ENCODE data around the gene LY9. TPM values are rescaled to one million over a fixed set of nuclear protein-coding genes. Genes with fewer than 3 reads are reported as not detected.

Gene LY9
- polyA plus RNA-seq, 1 donor: 0.34 TPM

- DNase-seq (ENCODE audit: low read depth): no peak
Measured at GRCh38 chr1:160836981-160837557, 41.1 kb downstream of the LY9 start.

GRCh38 chr1:160837558-160838205 lies 41.7 kb downstream of the LY9 start:
- DNase-seq (ENCODE audit: low read depth): no peak

GRCh38 chr1:160838888-160839287 lies 42.9 kb downstream of the LY9 start:
- no peak for DNase-seq (ENCODE audit: low read depth)

DNA sequence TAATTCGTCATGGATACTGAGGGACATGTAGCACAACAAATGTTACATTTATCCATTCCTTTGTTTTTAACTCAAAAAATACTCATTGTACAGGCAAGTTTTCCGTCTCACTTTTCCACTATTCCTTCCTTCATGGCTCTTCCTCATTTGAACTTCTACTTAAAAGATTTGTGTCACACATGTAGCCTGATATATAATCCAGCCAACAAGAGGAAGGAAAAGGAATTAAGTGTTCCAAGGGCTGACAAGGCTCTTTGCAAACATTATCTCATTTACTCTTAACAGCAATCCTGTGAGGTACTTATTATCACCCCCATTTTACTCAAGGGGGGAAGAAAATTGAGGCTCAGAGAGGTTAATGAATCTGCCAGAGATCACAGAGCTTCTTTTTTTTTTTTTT lies 43.8 kb downstream of the LY9 start:
- DNase-seq (ENCODE audit: low read depth): no peak

- no peak for DNase-seq (ENCODE audit: low read depth)
Measured at GRCh38 chr1:160841079-160841478, 45.1 kb downstream of the LY9 start.

DNA sequence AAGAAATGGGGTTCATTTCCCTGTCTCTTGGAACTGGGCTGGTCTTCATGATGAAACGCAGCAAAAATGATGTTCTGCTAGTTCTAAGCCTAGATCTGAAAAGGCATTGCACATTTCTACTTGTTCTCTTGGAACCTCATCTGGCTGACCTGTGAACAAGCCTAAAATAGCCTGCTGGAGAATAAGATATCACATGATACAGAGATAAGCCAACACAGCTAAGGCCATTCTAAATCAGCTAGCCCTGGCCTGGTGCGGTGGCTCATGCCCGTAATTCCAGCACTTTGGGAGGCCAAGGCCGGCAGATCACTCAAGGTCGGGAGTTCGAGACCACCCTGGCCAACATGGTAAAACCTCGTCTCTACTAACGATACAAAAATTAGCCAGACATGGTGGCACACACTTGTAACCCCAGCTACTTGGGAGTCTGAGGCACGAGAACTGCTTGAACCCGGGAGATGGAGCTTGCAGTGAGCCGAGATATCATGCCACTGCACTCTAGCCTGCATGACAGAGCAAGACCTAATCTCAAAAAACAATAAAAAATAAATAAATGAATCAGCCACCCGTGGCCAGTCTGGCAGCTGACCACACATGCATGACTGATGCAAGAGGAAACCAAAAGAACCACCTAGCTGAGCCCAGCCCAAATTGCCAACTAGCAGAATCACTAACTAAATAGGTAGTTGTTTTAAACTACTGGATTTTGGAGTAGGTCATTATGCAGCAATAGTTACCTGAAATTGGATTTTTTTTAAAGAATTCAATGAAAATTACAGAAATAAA lies 48.7 kb downstream of the LY9 start:
- DNase-seq (ENCODE audit: low read depth): no peak

GRCh38 chr1:160846281-160846680 lies 50.3 kb downstream of the LY9 start:
- no peak for DNase-seq (ENCODE audit: low read depth)

GRCh38 chr1:160850541-160850940 lies 54.6 kb downstream of the LY9 start:
- DNase-seq (ENCODE audit: low read depth): no peak

DNA sequence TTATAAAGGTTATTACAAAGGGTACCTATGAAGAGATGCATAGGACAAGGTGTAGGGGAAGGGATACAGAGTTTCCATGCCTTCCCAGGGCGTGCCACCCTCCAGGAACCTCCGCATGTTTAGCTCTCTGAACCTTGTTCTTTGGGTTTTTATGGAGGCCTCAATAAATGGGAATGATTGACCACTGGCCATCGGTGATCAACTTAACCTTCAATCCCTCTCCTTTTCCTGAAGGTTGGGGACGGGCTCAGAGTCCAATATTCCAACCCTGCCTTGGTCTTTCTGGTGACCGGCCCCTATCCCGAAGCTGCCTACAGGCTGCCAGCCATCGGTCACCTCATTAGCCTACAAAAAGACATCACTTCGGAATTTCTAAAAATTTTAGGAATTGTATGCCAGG lies 55.0 kb downstream of the LY9 start:
- no peak for DNase-seq (ENCODE audit: low read depth)

GRCh38 chr1:160853014-160853413 lies 57.0 kb downstream of the LY9 start:
- no peak for DNase-seq (ENCODE audit: low read depth)

DNA sequence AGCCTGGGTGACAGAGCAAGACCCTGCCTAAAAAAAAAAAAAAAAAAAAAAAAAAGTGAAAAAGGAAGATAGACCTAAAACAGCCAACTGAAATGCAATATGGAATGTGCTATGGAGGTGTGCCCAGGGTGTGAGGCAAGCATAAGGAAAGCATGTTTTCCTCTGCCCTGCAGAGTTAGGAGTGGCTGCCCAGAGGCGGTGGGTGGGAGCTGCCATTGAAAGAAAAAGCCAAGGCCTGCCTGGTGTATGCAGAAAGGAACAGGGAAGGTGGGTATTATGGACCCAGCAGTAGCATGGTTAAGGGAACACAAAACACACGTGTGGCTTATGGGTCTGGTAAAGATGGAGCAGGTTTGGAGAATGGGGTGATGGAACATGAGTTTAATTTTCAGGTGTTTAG lies 57.8 kb downstream of the LY9 start:
- DNase-seq (ENCODE audit: low read depth): no peak

DNA sequence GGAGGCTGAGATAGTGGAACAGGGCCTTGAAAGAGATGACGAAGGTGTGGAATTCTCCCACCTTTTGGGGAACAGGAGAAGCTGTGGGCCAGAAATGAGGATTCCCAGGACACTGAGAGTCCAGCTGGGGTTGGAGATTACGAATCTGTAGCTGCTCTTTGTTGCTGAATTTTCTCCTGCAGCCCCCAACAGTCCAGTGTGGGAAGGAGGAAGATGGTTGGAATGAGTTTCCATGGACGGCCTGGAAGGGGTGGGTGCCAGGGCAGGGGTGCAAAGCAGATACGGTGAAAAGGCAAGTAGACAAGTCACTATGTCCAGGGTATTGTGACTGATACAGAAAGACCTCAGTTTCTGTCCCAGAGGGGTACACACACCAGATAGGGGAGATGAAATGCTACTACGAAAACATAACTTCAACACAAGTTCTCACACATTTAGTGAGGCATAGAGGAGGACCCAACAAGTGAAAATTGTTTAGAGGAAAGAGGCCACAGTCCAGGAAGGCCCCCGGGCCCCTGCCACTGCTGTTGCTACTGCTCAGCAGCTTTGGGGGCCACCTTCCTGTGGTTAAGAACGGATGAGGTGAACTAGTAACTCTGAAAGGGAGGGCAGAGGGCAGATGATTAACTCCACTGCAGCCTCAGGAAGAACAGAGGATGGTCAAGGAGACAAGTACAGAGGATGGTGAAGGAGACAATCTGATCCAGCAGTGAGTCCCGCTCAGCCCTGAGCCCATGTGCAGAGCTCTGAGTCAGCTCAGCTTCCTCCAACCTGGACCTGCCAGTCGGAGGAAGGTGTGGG lies 59.4 kb downstream of the LY9 start:
- DNase-seq (ENCODE audit: low read depth): no peak

DNA sequence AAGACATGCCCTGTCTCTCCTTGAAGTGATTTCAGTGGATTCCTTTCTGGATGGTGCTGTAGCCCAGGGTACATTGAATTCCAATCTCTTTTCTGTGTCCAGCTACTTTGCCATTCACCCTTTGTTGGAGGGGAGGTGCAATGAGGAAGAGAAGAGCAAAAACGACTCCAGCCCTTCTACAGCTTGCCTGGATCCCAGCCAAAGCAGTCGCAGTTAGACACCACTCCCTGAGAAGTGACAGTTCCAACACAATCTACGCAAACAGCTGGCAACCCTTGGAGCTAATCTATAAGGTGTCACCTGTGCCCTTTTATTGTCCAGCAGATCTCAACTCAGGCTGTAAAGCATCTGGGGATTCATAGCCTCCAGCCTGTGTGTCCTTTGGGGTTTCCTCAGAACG lies 62.1 kb downstream of the LY9 start:
- no peak for DNase-seq (ENCODE audit: low read depth)

- no peak for DNase-seq (ENCODE audit: low read depth)
Measured at GRCh38 chr1:160858507-160858906, 62.5 kb downstream of the LY9 start.

DNA sequence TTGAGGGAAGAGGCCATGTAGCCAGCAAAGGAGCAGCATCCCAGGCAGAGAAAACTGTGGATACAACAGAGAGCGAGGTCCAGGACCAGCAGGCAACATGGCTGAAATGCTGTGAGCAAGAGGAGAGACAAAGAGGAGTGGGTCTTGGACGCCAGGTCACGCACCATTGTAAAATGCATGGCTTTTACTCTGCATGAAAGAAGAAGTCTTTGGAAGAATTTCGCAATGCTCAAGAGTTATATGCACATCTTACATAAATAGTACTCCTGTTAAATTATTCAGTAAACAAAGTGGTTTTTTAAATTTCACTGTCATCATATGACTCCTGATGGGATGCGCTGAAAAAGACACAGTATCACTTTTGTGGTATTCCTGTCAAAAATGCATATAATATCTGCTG lies 63.2 kb downstream of the LY9 start:
- no peak for DNase-seq (ENCODE audit: low read depth)

- DNase-seq (ENCODE audit: low read depth): no peak
Measured at GRCh38 chr1:160860840-160861505, 65.0 kb downstream of the LY9 start.

DNA sequence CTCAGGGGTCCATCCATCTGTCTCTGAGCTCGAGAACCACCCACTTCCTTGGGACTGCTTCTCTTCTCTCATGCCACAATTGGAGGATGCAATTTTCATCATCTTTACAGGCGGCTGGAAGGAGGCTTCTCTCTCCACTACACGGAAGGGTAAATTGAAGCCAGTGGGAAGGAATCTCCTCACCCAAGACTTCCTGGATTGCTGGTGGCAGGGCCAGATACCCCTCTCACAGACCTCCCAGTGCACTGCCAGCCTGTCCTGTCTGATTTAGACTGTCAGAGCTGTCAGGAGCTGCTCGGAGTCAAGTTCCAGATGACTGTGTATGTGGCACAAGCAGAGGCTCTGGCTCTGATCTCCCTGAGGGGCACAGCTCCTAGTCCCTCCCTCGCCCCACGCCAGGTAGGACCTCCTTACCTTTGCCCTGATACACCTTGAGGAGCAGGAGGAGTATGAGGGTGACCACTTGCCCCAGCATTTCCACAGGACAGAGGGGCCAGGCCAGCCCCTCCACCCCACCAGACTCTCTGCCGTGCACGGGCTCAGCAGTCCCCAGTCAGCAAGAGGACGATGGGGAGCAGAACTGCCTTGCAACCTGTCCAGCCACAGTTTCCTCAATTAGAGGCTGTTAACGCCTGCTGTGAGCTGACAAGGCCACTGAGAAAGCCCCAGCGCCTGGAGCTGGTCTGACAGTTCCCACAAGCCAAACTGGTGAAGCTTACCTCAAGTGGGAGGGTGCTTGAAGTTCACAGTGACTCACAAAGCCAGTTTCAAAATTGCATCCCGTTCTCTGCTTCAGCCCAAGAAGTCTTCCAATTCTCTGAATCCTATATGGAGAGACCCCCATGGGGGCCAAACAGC lies 66.5 kb downstream of the LY9 start, which contains the start of gene CD244:
TSS of gene CD244 (minus strand) at position 685 of the 858 bp plus-strand sequence. CDS start at position 475, 210 bp downstream.
- DNase-seq (ENCODE audit: low read depth): no peak

- no peak for DNase-seq (ENCODE audit: low read depth)
Measured at GRCh38 chr1:160863061-160863773, 67.2 kb downstream of the LY9 start.

- no peak for DNase-seq (ENCODE audit: low read depth)
Measured at GRCh38 chr1:160863774-160864131, 67.8 kb downstream of the LY9 start.

- no peak for DNase-seq (ENCODE audit: low read depth)
Measured at GRCh38 chr1:160864173-160864572, 68.2 kb downstream of the LY9 start.

Measured in forelimb muscle (tissue), 1 donor.